CD4-positive, alpha-beta T cell (primary cell): Measurements from ENCODE around the gene SAG. TPM values are rescaled to one million over a fixed set of nuclear protein-coding genes. Genes with fewer than 3 reads are reported as not detected.

ENCODE experiments used
- ATAC-seq: fragments of 200-7000 bp; cut with Tn5 transposase; one replicate; pipeline ENCODE4 v1.10.0; 2022; ENCODE audit warnings: mild to moderate bottlenecking; ENCODE audit not compliant: poor library complexity
- CTCF ChIA-PET: fragments of 350-600 bp; sonication (Branson Sonifier 250); formaldehyde crosslinking; loops from one replicate; lab custom pipeline; 2021; ENCODE audit warnings: antibody characterized with exemption, inconsistent platforms; lab: Charles Lee
- POLR2A ChIA-PET: fragments of 350-600 bp; sonication (Branson Sonifier 250); formaldehyde crosslinking; loops from one replicate; lab custom pipeline; 2021; ENCODE audit warnings: antibody characterized with exemption, inconsistent platforms; lab: Charles Lee
- DNase-seq, 14 experiments: peaks; one replicate each; pipeline ENCODE4 v3.0.0-alpha.2; 2013 to 2020; ENCODE audit warnings: mixed read lengths in 2 of 14
- H3K27ac ChIP-seq, 2 donors: one replicate each; pipeline versions ENCODE4 v1.5.1 to v1.7.0; 2013; ENCODE audit warnings: low read length in 2 of 2, low read depth in 1 of 2, mild to moderate bottlenecking in 1 of 2
- H3K27me3 ChIP-seq, 2 experiments: 1 replicate in 1 of 2; 2 replicates in 1 of 2; pipeline versions ENCODE4 v1.6.1 to v1.7.0; 2013; ENCODE audit warnings: low read length in 2 of 2, control low read depth in 1 of 2, mild to moderate bottlenecking in 1 of 2, moderate library complexity in 1 of 2; ENCODE audit not compliant: insufficient read depth in 2 of 2, control insufficient read depth in 1 of 2
- H3K36me3 ChIP-seq: one replicate; pipeline ENCODE4 v1.6.1; 2013; ENCODE audit warnings: low read length, control low read depth; ENCODE audit not compliant: insufficient read depth
- H3K4me1 ChIP-seq: one replicate; pipeline ENCODE4 v1.6.1; 2013; ENCODE audit warnings: low read length, control low read depth; ENCODE audit not compliant: insufficient read depth
- H3K4me3 ChIP-seq: one replicate; pipeline ENCODE4 v1.5.1; 2013; ENCODE audit warnings: mild to moderate bottlenecking, low read length, moderate library complexity
- H3K9me3 ChIP-seq, 2 experiments: 1 replicate in 1 of 2; 2 replicates in 1 of 2; pipeline versions ENCODE4 v1.6.1 to v1.7.0; 2013; ENCODE audit warnings: low read length in 2 of 2, mild to moderate bottlenecking in 2 of 2, control low read depth in 1 of 2, moderate library complexity in 1 of 2; ENCODE audit not compliant: control insufficient read depth in 1 of 2, insufficient read depth in 1 of 2
- H3K27ac Mint-ChIP-seq: one replicate; pipeline ENCODE4 v1.8.0; 2020; ENCODE audit warnings: mixed read lengths
- H3K27me3 Mint-ChIP-seq: one replicate; pipeline ENCODE4 v1.8.0; 2021; ENCODE audit warnings: mixed read lengths
- H3K36me3 Mint-ChIP-seq: one replicate; pipeline ENCODE4 v1.8.0; 2021; ENCODE audit warnings: low read depth, mixed read lengths
- H3K4me1 Mint-ChIP-seq: one replicate; pipeline ENCODE4 v1.8.0; 2021; ENCODE audit warnings: low read depth, mixed read lengths
- H3K4me3 Mint-ChIP-seq: one replicate; pipeline ENCODE4 v1.8.0; 2020; ENCODE audit warnings: mild to moderate bottlenecking, mixed read lengths
- H3K9me3 Mint-ChIP-seq: one replicate; pipeline ENCODE4 v1.8.0; 2020; ENCODE audit warnings: mixed read lengths
- intact Hi-C, 2 experiments: fragments of 100-400 bp; cut with DNase I in 1 of 2; cut with micrococcal nuclease in 1 of 2; formaldehyde crosslinking; loops; one replicate each; pipeline versions ENCODE4 v1.15.1 to v1.9.0; 2023 to 2025; cut with DNase I, micrococcal nuclease
- total RNA-seq, 174 experiments: library from RNA in 2 of 174; stranded (reverse) in 2 of 174; gene quantifications; one replicate each; pipeline ENCODE4 v1.2.3 and lab custom pipeline; 2021 to 2026
- TF ChIP-seq, protein P1 (sequence below): fragments of 200-600 bp; IDR thresholded peaks from one replicate; pipeline ENCODE4 v1.8.0; 2022; ENCODE audit warnings: antibody characterized with exemption, mild to moderate bottlenecking

Gene SAG
- total RNA-seq, 2 experiments from 2014 or later, result 0.03 to 0.22 TPM

DNA sequence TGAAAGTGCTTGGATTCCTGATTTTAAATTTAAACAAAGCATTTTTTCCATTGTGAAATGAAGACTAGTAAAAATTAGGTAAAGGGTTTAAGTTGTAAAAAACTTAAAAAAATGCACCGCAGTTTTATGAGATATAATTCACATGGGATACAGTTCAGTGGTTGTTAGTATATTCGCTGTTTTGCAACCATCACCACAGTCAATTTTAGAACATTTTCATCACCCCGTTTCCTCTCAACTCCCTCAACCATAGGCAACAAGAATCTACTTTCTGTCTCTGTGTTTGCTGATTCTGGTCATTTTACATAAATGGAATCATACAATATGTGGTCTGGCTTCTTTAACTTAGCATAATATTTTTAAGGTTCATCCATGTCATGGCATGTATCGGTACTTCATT, 50.7 kb downstream of the SAG start:
- Histone ChIP-seq H3K27ac (no peak overlapping the region), H3K27me3 (no peaks in the 10 kb centered on the region), H3K4me1 (peaks cover 35% of the 10 kb centered on the region), H3K9me3 (no peaks in the 10 kb centered on the region), H3K36me3 (peaks cover 6% of the 10 kb centered on the region), H3K4me3 (no peak overlapping the region)
- CTCF ChIA-PET, result interaction anchor here (2.5 kb wide), 1 partner anchor 85 kb away, joined by 13 read pairs; no protein-coding TSS in a partner anchor
- Mint-ChIP-seq H3K4me3 (peak overlapping the region; percentile 47), H3K27ac (peak overlapping the region; percentile 12), H3K36me3 (peaks cover 53% of the 10 kb centered on the region), H3K27me3 (no peaks in the 10 kb centered on the region), H3K4me1 (peaks cover 56% of the 10 kb centered on the region), H3K9me3 (no peaks in the 10 kb centered on the region)
- intact Hi-C loops, result loop anchor here in 1 of 2 experiments (10.0 kb wide), 1 partner anchor 1044 kb away; no protein-coding TSS in a partner anchor
- ATAC-seq, result no peak
- TF ChIP-seq, protein P1, sequence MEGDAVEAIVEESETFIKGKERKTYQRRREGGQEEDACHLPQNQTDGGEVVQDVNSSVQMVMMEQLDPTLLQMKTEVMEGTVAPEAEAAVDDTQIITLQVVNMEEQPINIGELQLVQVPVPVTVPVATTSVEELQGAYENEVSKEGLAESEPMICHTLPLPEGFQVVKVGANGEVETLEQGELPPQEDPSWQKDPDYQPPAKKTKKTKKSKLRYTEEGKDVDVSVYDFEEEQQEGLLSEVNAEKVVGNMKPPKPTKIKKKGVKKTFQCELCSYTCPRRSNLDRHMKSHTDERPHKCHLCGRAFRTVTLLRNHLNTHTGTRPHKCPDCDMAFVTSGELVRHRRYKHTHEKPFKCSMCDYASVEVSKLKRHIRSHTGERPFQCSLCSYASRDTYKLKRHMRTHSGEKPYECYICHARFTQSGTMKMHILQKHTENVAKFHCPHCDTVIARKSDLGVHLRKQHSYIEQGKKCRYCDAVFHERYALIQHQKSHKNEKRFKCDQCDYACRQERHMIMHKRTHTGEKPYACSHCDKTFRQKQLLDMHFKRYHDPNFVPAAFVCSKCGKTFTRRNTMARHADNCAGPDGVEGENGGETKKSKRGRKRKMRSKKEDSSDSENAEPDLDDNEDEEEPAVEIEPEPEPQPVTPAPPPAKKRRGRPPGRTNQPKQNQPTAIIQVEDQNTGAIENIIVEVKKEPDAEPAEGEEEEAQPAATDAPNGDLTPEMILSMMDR, result no peak
- POLR2A ChIA-PET, result interaction anchor here (1.1 to 2.3 kb wide), 4 partner anchors 27 to 91 kb away, joined by 4 to 10 read pairs (median 6); no protein-coding TSS in a partner anchor
- DNase-seq, result peak in 1 of 14 experiments; percentile 34

DNA sequence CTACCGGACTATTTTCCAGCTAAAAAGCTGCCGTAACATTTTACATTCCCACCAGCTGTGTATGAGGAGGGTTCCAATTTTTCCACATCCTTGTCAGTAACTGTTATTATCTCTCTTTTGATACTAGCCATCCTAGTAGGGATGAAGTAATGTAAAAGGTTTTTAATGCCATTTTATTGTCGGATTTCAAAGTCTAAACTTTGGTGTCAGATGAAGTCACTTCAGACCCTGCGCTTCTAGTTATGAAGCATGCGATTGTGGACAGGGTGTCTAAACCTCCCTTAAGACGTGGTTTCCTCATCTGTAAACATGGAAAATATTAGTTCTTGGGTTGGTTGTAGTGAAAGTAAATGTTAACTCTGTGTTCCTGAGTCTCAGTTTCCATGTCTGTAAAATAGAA, 51.3 kb downstream of the SAG start:
- CTCF ChIA-PET, result no interaction called here
- peak in 1 of 14 experiments; percentile 54 for DNase-seq

DNA sequence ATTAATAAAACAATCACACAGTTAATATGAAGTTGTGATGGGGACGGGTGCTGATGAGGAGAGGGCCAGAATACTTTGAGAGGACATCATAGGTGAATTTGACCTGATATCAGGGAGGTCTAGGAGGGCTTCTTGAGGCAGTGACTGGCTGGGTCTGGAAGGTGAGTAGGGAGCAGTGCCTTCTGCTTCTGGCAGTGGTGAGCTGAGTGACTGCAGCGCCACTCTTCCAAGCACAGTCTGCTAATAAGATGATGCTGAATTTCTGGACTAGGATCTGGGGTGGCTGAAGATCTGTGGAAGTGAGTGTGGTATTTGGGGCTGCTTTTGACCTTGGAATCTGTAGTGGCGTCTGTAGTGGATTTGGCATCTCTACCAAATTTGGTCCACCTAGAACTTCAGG, 52.2 kb downstream of the SAG start:
- H3K27me3 Mint-ChIP-seq, result no peaks in the 10 kb centered on the region
- peaks cover 3% of the 10 kb centered on the region for H3K9me3 Mint-ChIP-seq
- peaks cover 3 to 7% of the 10 kb centered on the region in 2 experiments for H3K9me3 ChIP-seq
- peaks cover 28% of the 10 kb centered on the region for H3K4me1 ChIP-seq
- H3K4me3 ChIP-seq, result no peak overlapping the region
- H3K36me3 ChIP-seq, result peaks cover 14% of the 10 kb centered on the region
- DNase-seq, result no peak
- H3K4me3 Mint-ChIP-seq, result no peak overlapping the region
- ChIA-PET POLR2A (interaction anchor here (0.6 kb wide), 1 partner anchor 191 kb away, joined by 3 read pairs; no protein-coding TSS in a partner anchor), CTCF (no interaction called here)
- H3K27ac ChIP-seq, result no peak overlapping the region
- no peak for ATAC-seq
- no peaks in the 10 kb centered on the region for H3K27me3 ChIP-seq
- H3K4me1 Mint-ChIP-seq, result peaks cover 59% of the 10 kb centered on the region
- intact Hi-C loops, result loop anchor here in 1 of 2 experiments (10.0 kb wide), 1 partner anchor 1045 kb away; no protein-coding TSS in a partner anchor
- TF ChIP-seq, protein P1, result no peak
- H3K36me3 Mint-ChIP-seq, result peaks cover 65% of the 10 kb centered on the region
- H3K27ac Mint-ChIP-seq, result no peak overlapping the region

More for the DNA sequence above, 51.3 kb downstream of the SAG start:
- intact Hi-C loops, result loop anchor here in 1 of 2 experiments (10.0 kb wide), 1 partner anchor 1044 kb away; no protein-coding TSS in a partner anchor
- Mint-ChIP-seq H3K4me3 (no peak overlapping the region), H3K27ac (no peak overlapping the region), H3K4me1 (peaks cover 54% of the 10 kb centered on the region), H3K36me3 (peaks cover 57% of the 10 kb centered on the region), H3K27me3 (no peaks in the 10 kb centered on the region), H3K9me3 (peaks cover 3% of the 10 kb centered on the region)
- Histone ChIP-seq H3K36me3 (peaks cover 10% of the 10 kb centered on the region), H3K9me3 (peaks cover 2 to 6% of the 10 kb centered on the region in 2 experiments), H3K4me1 (peaks cover 29% of the 10 kb centered on the region), H3K4me3 (no peak overlapping the region), H3K27me3 (no peaks in the 10 kb centered on the region), H3K27ac (no peak overlapping the region)
- no peak for ATAC-seq
- POLR2A ChIA-PET, result interaction anchor here (1.7 kb wide), 1 partner anchor 89 kb away, joined by 4 read pairs; no protein-coding TSS in a partner anchor
- TF ChIP-seq, protein P1, result no peak
